OCI-LY3 (cell line): Measurements from ENCODE around the gene PPP2R1B.
"Not testable (repeated sequence)": the region's sequence is repeated elsewhere in the genome, so short reads cannot be mapped to it uniquely, and the experiment has no call there.

ENCODE experiments used
- CTCF ChIP-seq: fragments of 200-600, 300-600 bp; sonication (generic); IDR thresholded peaks from 2 replicates; pipeline ENCODE4 v1.5.1; 2014; ENCODE audit warnings: antibody characterized with exemption, low read length, low read depth
- EZH2phosphoT487 ChIP-seq: fragments of 200-600 bp; shearing (Covaris generic); IDR thresholded peaks from 2 replicates; pipeline ENCODE4 v1.6.1; 2018; ENCODE audit warnings: antibody characterized with exemption, mixed run types, low read depth

GRCh38 chr11:111771205-111771604 is 5.0 kb upstream of the PPP2R1B start:
- TF ChIP-seq CTCF, EZH2phosphoT487: not testable (repeated sequence)
